GM18526 (cell line): ENCODE measurements around the gene KCNS1.

ENCODE experiments used
- POLR2A ChIP-seq: IDR thresholded peaks from 3 replicates; pipeline ENCODE4 v1.6.1; 2011; ENCODE audit not compliant: insufficient read length; ENCODE audit errors: extremely low read depth

The KCNS1 gene, protein sequence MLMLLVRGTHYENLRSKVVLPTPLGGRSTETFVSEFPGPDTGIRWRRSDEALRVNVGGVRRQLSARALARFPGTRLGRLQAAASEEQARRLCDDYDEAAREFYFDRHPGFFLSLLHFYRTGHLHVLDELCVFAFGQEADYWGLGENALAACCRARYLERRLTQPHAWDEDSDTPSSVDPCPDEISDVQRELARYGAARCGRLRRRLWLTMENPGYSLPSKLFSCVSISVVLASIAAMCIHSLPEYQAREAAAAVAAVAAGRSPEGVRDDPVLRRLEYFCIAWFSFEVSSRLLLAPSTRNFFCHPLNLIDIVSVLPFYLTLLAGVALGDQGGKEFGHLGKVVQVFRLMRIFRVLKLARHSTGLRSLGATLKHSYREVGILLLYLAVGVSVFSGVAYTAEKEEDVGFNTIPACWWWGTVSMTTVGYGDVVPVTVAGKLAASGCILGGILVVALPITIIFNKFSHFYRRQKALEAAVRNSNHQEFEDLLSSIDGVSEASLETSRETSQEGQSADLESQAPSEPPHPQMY

DNA sequence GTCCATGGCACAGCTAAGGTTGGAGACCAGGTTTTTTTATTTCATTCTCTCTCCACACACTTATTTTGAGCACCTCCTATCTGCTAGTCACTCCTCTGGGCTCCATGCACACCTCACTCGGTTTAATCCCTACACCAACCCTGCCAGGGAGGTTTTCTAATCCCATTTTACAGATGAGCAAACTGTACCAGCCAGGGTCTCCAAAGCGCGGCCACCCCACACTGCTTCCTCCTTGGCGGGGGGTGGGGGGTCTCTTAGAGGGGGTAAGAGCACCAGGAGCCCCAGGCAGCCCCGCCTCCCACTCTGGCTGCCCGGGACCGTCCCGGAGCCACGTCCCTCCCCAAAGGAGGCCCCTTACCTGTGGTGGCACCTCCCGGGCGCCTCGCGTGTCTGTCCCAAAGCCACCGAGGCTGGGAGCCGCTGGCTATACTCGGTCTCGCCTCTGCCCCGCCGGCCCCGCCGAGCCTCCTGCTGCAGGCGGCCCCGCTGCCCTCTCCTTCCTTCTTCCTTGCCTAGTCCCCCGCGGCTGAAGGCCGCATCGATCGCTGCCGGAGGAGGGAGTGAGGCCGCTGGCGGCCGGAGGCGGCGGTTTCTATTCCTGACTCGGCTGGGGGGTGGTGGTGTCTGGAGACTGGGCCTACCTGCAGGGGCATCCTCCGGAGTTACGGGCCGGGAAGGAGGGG lies at the start of gene KCNS1:
TSS of gene KCNS1 (minus strand) at position 565 of the 683 bp plus-strand sequence. CDS start 1,891 bp downstream, outside the sequence.
- TF ChIP-seq POLR2A: no peak

GRCh38 chr20:45149062-45149461 lies 48.1 kb upstream of the KCNS1 start:
- TF ChIP-seq POLR2A: no peak

DNA sequence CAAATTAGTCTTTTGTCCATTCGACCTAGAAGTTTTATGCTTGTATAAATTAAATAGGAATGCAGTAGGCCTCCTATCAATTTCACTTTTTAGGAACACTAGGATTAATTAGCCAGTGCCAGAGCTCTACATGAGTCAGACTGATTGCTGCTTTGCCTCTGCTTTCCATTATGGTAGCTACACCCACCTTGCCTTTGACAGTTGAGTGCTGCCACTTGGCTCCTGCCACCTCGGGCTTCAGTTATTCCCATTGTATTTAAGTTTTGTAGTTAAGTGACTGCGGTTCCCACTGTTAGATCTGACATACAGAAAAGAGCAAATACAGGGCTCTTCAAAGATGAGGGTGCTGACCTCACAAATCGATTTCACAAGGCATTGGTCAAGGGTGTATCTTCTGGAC lies 39.9 kb upstream of the KCNS1 start:
- no peak for TF ChIP-seq POLR2A

DNA sequence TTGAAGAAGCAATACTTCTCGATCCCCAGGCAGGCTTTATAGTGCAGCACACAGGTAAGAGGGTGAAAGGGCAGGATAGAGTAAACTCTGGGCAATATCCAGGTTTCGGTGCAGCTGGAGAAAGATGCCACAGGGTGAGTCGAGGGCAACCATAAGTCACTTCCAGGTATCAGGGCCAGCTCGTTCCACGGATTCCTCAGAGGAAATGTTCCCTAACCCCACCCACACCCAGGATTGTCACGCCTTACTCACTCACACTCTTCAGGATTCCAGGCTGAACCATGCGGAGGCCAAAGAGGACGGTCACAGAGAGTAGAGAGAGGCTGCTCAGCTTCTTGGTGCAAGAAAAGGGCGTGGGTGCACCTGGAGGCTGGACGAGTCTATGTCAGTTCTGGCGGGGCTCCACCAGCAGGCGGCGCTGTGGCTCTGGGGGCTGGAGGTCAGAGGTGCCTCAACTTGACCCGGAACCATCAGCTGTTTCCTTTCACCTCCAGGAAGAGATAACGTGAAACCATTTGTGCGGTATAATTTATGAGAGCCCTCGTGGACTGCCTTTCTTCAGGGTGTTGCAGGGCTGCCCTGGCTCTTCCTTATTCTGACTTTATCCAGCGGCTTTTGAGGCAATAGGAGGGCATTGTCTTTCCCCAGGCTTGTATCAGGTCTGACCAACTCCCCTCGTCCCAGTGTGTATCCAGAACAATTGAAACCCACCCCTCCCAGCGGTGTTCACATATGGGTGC lies 37.8 kb upstream of the KCNS1 start:
- TF ChIP-seq POLR2A: no peak

- no peak for TF ChIP-seq POLR2A
Measured at GRCh38 chr20:45136911-45137310, 36.0 kb upstream of the KCNS1 start.

DNA sequence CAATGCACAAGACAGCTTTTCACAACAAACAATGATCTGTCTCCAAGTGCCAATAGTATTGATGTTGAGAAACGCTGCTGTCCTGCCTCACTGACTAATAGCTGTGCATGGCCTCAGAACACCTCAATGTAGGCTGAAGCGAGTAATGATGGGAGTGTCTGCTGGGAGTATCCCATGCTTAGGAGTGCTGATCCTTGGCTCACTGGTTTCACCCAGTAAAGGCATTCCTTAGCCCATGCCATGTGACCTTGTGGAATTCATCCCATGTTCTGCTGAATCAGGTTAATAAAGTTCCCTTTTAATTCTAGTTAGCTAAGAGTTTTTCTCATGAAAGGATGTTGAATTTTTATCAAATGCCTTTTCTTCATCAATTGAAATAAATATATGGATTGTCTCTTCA lies 27.2 kb upstream of the KCNS1 start:
- TF ChIP-seq POLR2A: no peak

DNA sequence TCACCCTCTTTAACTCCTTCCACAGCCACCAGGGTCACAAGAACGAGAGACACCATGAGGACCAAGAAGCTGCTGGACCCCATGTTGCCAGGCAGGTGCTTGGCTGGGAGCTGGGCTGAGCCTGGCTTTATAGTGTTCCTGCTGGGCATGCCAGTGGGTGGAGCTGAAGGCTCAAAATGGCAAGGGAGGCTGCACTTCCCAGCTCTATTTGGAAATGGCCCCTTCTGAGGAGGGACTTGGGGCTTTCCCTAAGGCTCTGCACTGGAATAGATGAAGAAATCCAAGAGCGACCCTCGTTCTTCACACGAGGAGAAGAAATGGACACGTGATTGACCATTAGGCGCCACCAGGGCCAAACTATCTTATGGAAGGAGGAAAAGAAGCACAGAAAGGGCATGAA lies 23.4 kb upstream of the KCNS1 start, which contains the start of gene WFDC12:
TSS of gene WFDC12 (minus strand) at position 101 of the 400 bp plus-strand sequence. CDS start at position 83, 18 bp downstream.
- TF ChIP-seq POLR2A: no peak

- TF ChIP-seq POLR2A: no peak
Measured at GRCh38 chr20:45121388-45121787, 20.5 kb upstream of the KCNS1 start.

DNA sequence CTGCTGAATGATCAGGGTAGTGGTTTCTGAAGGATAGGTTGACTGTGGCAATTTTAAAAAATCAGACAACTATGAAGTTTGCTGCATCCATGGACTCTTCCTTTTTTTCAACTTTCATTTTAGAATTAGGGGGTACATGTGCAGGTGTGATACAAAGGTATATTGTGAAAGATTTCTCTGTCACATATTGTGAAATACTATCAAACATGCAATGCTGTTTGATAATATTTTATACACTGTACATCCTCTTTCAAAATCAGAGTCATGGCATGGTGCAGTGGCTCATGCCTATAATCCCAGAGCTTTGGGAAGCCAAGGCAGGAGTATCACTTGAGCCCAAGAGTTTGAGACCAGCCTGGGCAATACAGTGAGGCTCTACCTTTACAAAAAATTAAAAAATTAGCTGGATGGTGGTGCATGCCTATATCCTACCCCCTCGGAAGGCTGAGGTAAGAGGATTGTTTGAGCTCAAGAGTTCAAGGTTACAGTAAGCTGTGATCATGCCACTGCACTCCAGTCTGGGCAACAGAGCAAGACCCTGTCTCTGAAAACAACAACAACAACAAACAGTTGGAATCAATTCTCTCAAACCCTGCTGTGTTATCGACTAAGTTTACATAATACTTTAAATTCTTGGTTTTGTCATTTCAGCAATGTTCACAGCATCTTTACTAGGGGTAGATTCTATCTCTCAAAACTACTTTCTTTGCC lies 18.8 kb upstream of the KCNS1 start:
- no peak for TF ChIP-seq POLR2A

GRCh38 chr20:45118028-45118427 lies 17.1 kb upstream of the KCNS1 start:
- no peak for TF ChIP-seq POLR2A

DNA sequence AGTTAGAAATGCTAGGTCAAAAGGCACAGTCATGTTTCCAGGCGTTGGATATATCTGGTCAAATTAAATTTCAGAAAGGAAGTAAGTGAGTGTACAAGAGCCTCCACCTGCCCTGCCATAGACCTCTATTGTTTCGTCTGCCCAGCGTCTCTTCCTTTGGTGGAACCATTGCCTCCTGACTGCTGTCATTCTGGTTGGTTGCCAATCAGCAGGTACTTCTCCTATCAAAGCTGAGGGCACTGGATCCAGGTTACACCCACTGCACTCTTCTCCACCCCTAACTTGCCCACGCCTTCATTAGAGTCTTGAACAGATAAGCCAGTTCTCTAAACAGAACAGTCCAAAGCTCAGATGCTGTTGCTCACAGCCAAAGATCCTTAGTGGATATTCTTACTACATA lies 16.7 kb upstream of the KCNS1 start:
- TF ChIP-seq POLR2A: no peak

DNA sequence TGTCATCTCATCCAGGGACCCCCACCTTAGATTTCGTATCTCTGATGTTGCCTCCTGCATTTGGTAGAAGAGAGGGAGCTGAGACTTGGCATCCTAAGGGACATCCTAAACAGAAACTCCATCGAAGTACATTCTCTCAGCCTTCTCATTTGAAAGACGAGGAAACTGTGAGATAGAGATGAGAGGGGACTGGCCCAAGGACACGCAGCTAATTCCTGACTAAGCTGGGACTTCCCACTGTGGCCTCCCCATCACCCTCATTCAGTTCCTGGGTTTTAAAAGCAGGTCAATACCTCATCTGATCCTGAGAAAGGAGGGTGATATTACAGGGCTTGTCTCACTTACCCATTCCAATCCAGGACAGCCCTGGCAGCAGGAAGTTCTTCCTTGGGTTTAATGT lies 14.9 kb upstream of the KCNS1 start:
- TF ChIP-seq POLR2A: no peak

DNA sequence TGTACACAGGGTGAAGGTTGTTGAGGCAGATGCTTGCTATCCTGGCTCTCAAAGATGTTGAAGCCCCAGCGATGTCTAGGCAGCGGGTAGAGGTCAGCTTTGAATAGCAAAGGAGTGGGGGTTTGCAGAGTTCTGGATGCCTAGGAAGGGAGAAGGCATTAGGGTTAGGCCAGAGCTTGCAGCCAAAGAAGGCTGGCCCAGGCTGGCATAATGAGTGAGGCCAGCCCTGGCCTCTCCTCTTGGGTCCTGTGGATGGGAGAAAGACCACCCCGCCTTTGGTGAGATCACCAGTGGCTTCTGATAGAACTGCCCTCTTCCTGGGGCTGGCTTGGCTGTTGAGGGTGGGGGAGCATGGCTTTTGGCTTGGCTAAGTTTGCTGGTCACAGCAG lies 14.5 kb upstream of the KCNS1 start:
- TF ChIP-seq POLR2A: no peak

DNA sequence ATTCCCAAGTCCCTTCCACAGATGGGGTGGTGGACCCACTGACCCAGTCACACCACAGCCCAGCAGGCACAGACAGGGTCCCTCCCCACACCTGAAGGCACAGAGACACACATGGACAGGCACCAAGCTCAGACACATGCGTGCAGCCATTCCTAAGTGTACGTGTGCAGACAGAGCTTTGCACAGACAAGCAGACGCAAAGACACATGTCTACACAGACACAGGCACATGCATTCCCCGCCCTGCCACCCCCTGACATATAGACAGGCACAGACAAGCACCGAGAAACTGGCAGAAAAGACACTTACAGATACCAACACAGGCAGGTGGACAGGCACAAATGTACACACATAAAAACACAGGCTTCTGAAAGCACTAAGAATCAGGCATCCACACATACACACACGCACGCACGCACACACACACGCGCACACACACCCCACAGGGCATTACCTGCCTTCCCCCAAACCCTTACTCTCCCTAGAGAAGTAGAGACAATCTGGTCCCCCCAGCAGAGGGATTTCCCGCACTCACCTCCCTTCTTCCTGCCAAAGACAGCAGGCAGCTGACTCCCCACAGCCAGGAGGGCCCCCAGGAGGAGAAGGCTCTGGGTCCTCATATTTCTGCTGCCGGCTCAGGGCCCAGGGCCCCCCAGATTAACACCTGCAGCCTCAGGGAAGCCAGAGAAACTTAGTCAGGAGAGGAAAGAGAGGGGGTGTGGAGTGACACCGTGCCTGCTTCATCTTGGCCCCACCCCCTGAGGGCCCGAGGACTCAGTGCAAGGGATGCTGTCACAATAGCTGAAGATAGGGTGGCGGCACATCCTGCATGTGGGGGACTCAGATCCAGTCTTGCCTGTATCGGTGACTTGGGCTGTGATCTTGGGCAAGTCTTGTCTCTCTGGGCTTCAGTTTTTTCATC lies 13.8 kb upstream of the KCNS1 start, which contains the start of gene WFDC5:
TSS of gene WFDC5 (minus strand) at position 710 of the 921 bp plus-strand sequence. CDS start at position 619, 91 bp downstream.
- no peak for TF ChIP-seq POLR2A
